HCT116 (cell line): ENCODE measurements around the gene DDA1. TPM values are rescaled to one million over a fixed set of nuclear protein-coding genes. Genes with fewer than 3 reads are reported as not detected.

Experiments
- ATAC-seq: fragments of 200-7000 bp; cut with Tn5 transposase; 2 replicates; pipeline ENCODE4 v1.9.1; 2020; ENCODE audit warnings: mild to moderate bottlenecking, moderate library complexity
- BruUV-seq: library from RNA; stranded (reverse); fragments of 400-500 nt; replicated peaks from 2 replicates; lab custom pipeline; 2021; lab: Mats Ljungman, UMichigan
- CTCF ChIA-PET: fragments of 300-600 bp; sonication (Branson Sonifier 250); formaldehyde crosslinking; loops from one replicate; lab custom pipeline; 2021; ENCODE audit warnings: antibody characterized with exemption; lab: Charles Lee
- POLR2A ChIA-PET: fragments of 300-600, 350-600 bp; sonication (Branson Sonifier 250); formaldehyde crosslinking; loops from one replicate; lab custom pipeline; 2021; ENCODE audit warnings: antibody characterized with exemption; lab: Charles Lee
- RAD21 ChIA-PET, 2 experiments: fragments of 300-600 bp; sonication (Branson Sonifier 250); formaldehyde crosslinking; loops; one replicate each; lab custom pipeline; 2023; ENCODE audit warnings: low total read pairs in 2 of 2; ENCODE audit not compliant: uncharacterized antibody in 2 of 2, unreplicated experiment in 2 of 2, low non-redundant PET in 1 of 2; lab: Charles Lee
- DNase-seq: peaks from one replicate; pipeline ENCODE4 v3.0.0-alpha.2; 2010; ENCODE audit warnings: low read depth, low spot score
- H2AFZ ChIP-seq: fragments of 200-600 bp; shearing (Covaris generic), sonication (generic); 2 replicates; pipeline ENCODE4 v1.6.1; 2017; ENCODE audit warnings: low read depth, mixed run types, mixed read lengths, antibody characterized with exemption, low read length; ENCODE audit not compliant: poor library complexity, severe bottlenecking
- H3K27ac ChIP-seq: 2 replicates; pipeline ENCODE4 v1.5.1; 2012; ENCODE audit warnings: low read depth, low read length
- H3K27me3 ChIP-seq: fragments of 200-600 bp; sonication (generic); 2 replicates; pipeline ENCODE4 v1.6.1; 2016; ENCODE audit warnings: mixed run types, low read length, mixed read lengths; ENCODE audit not compliant: insufficient read depth
- H3K36me3 ChIP-seq, 2 experiments: fragments of 200-500 bp in 1 of 2; fragments of 200-600 bp in 1 of 2; sonication (Bioruptor generic) in 1 of 2; sonication (generic) in 1 of 2; 2 replicates each; pipeline versions ENCODE4 v1.5.1 to v1.6.1; 2014 to 2016; ENCODE audit warnings: low read length in 2 of 2, inconsistent platforms in 1 of 2, mixed read lengths in 1 of 2, mixed run types in 1 of 2; ENCODE audit not compliant: insufficient read depth in 2 of 2, control insufficient read depth in 1 of 2
- H3K4me1 ChIP-seq, 2 experiments: fragments of 200-600 bp in 1 of 2; sonication (generic) in 1 of 2; 2 replicates each; pipeline versions ENCODE4 v1.5.1 to v1.6.1; 2012 to 2017; ENCODE audit warnings: low read length in 2 of 2, inconsistent platforms in 1 of 2, mild to moderate bottlenecking in 1 of 2, mixed read lengths in 1 of 2, mixed run types in 1 of 2, moderate library complexity in 1 of 2; ENCODE audit not compliant: insufficient read depth in 2 of 2, control insufficient read depth in 1 of 2
- H3K4me2 ChIP-seq: fragments of 200-600 bp; sonication (generic); 2 replicates; pipeline ENCODE4 v1.6.1; 2017; ENCODE audit warnings: mixed run types, low read length, mixed read lengths
- H3K4me3 ChIP-seq, 2 experiments: fragments of 200-600 bp in 1 of 2; sonication (generic) in 1 of 2; replicated peaks in 1 of 2; 2 replicates each; pipeline ENCODE4 v1.5.1; 2011 to 2016; ENCODE audit warnings: low read length in 2 of 2, control low read depth in 1 of 2, low read depth in 1 of 2, mild to moderate bottlenecking in 1 of 2, mixed read lengths in 1 of 2, mixed run types in 1 of 2
- H3K79me2 ChIP-seq: fragments of 200-600 bp; sonication (generic); 2 replicates; pipeline ENCODE4 v1.6.1; 2017; ENCODE audit warnings: mild to moderate bottlenecking, mixed run types, low read length, moderate library complexity, mixed read lengths; ENCODE audit not compliant: insufficient read depth
- H3K9ac ChIP-seq: fragments of 200-600 bp; sonication (generic); 2 replicates; pipeline ENCODE4 v1.6.1; 2016; ENCODE audit warnings: low read length, mixed read lengths
- H3K9me2 ChIP-seq: fragments of 200-600 bp; sonication (generic), shearing (Covaris generic); 2 replicates; pipeline ENCODE4 v1.6.1; 2017; ENCODE audit warnings: mixed run types, mild to moderate bottlenecking, moderate library complexity; ENCODE audit not compliant: insufficient read depth
- H3K9me3 ChIP-seq, 2 experiments: fragments of 200-500 bp in 1 of 2; fragments of 200-600 bp in 1 of 2; sonication (Bioruptor generic) in 1 of 2; sonication (generic) in 1 of 2; 2 replicates each; pipeline ENCODE4 v1.6.1; 2014 to 2017; ENCODE audit warnings: low read length in 2 of 2, mixed read lengths in 2 of 2, inconsistent platforms in 1 of 2, low read depth in 1 of 2, mild to moderate bottlenecking in 1 of 2, mixed run types in 1 of 2, moderate library complexity in 1 of 2; ENCODE audit not compliant: control insufficient read depth in 1 of 2, insufficient read depth in 1 of 2
- H4K20me1 ChIP-seq: fragments of 200-600 bp; sonication (generic), shearing (Covaris generic); 2 replicates; pipeline ENCODE4 v1.6.1; 2017; ENCODE audit warnings: mixed run types, mild to moderate bottlenecking, moderate library complexity; ENCODE audit not compliant: insufficient read depth
- CBX3 ChIP-seq: IDR thresholded peaks from 2 replicates; pipeline ENCODE4 v1.6.1; 2012; ENCODE audit warnings: low read depth
- ELF1 ChIP-seq: IDR thresholded peaks from 2 replicates; pipeline ENCODE4 v1.6.1; 2012; ENCODE audit warnings: low read depth, borderline replicate concordance
- EZH2 ChIP-seq: fragments of 200-600 bp; sonication (generic); IDR thresholded peaks from 2 replicates; pipeline ENCODE4 v1.6.1; 2017; ENCODE audit warnings: antibody characterized with exemption, mixed run types
- EZH2phosphoT487 ChIP-seq: fragments of 200-600 bp; IDR thresholded peaks from 2 replicates; pipeline ENCODE4 v1.6.1; 2018; ENCODE audit warnings: antibody characterized with exemption, borderline replicate concordance
- FOSL1 ChIP-seq: IDR thresholded peaks from 2 replicates; pipeline ENCODE4 v1.6.1; 2012; ENCODE audit warnings: low read depth
- POLR2A ChIP-seq: IDR thresholded peaks from 2 replicates; pipeline ENCODE4 v1.7.0; 2011; ENCODE audit warnings: borderline replicate concordance; ENCODE audit not compliant: insufficient read depth, insufficient read length; ENCODE audit errors: extremely low read depth
- POLR2AphosphoS5 ChIP-seq: IDR thresholded peaks from 2 replicates; pipeline ENCODE4 v1.6.1; 2011; ENCODE audit warnings: mild to moderate bottlenecking, low read depth, low read length, moderate library complexity
- RAD21 ChIP-seq: IDR thresholded peaks from 2 replicates; pipeline ENCODE4 v1.6.1; 2012; ENCODE audit warnings: low read depth, mild to moderate bottlenecking
- SP1 ChIP-seq: IDR thresholded peaks from 2 replicates; pipeline ENCODE4 v1.6.1; 2012; ENCODE audit warnings: low read depth
- SRF ChIP-seq: IDR thresholded peaks from 2 replicates; pipeline ENCODE4 v1.6.1; 2012; ENCODE audit warnings: low read depth
- TCF7L2 ChIP-seq: IDR thresholded peaks from 2 replicates; pipeline ENCODE4 v1.7.0; 2011; ENCODE audit warnings: borderline replicate concordance, inconsistent platforms; ENCODE audit not compliant: insufficient read depth, insufficient read length; ENCODE audit errors: extremely low read depth
- YY1 ChIP-seq: IDR thresholded peaks from 2 replicates; pipeline ENCODE4 v1.6.1; 2011; ENCODE audit warnings: low read length, low read depth, moderate library complexity, mild to moderate bottlenecking; ENCODE audit not compliant: insufficient replicate concordance; ENCODE audit errors: extremely low read depth
- ZFX ChIP-seq: fragments of 450-650 bp; IDR thresholded peaks from 2 replicates; pipeline ENCODE4 v1.6.1; 2017
- intact Hi-C: fragments of 100-400 bp; cut with micrococcal nuclease; formaldehyde crosslinking; loops from 2 replicates; pipeline ENCODE4 v1.10.0; 2022
- total RNA-seq: library from RNA; stranded (reverse); gene quantifications from one replicate; pipeline ENCODE4 v1.2.1, GENCODE V29; 2021; ENCODE audit not compliant: unreplicated experiment
- TF ChIP-seq, protein P1 (sequence below), 3 experiments: fragments of 200-600 bp in 1 of 3; sonication (generic) in 1 of 3; IDR thresholded peaks in 2 of 3; conservative IDR thresholded peaks in 1 of 3; 2 replicates each; pipeline ENCODE4 v1.5.1; 2012 to 2017; ENCODE audit warnings: low read depth in 2 of 3, low read length in 2 of 3, antibody characterized with exemption in 1 of 3, borderline replicate concordance in 1 of 3, control low read depth in 1 of 3, mild to moderate bottlenecking in 1 of 3, mixed read lengths in 1 of 3, mixed run types in 1 of 3, moderate library complexity in 1 of 3; ENCODE audit not compliant: insufficient read depth in 1 of 3
- TF ChIP-seq, protein P2 (sequence below): IDR thresholded peaks from 2 replicates; pipeline ENCODE4 v1.6.1; 2011; ENCODE audit warnings: mild to moderate bottlenecking, low read length, moderate library complexity; ENCODE audit not compliant: insufficient replicate concordance; ENCODE audit errors: extremely low read depth
- TF ChIP-seq, protein P3 (sequence below): IDR thresholded peaks from 2 replicates; pipeline ENCODE4 v1.6.1; 2012

DDA1 gene
- total RNA-seq, 1 experiment from 2014 or later: 68.6 TPM

DNA sequence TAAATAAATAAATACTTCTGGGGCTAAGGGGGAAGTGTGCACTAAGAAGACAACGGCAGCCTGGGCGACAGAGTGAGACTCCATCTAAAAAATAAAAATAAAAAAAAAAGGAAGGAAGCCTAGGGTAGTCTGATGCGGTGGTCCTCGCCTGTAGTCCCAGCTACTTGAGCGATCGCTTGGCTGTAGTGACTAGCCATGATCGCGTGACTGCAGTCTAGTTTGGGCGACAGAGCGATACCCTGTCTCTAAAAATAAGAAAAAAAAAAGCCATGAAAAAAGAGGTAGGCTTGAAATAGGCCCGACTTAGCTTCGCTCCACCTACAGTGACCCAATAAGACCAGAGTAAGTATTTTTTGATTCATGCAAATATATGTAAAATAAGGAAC, 42.8 kb upstream of the DDA1 start:
- no peak for DNase-seq
- BruUV-seq: no TSS peak
- no peak overlapping the region; a peak in 1 of 4 replicates for H3K4me3 ChIP-seq
- no peaks in the 10 kb centered on the region for H3K9me2 ChIP-seq
- H3K9me3 ChIP-seq: no peaks in the 10 kb centered on the region
- intact Hi-C loops: no loop called here
- H2AFZ ChIP-seq: peak overlapping the region; percentile 67
- ATAC-seq: no peak
- H3K79me2 ChIP-seq: peaks cover 17% of the 10 kb centered on the region
- no peaks in the 10 kb centered on the region for H3K27me3 ChIP-seq
- peaks cover 3 to 18% of the 10 kb centered on the region in 2 experiments; a peak in 3 of 4 replicates for H3K36me3 ChIP-seq
- ChIA-PET RAD21 (no interaction called here), POLR2A (interaction anchor here (0.8 to 1.3 kb wide), 8 partner anchors 13 to 52 kb away, joined by 3 to 8 read pairs (median 6); partner anchors contain the start of genes ANKLE1, DDA1, OCEL1 and USE1), CTCF (interaction anchor here (0.8 to 1.5 kb wide), 9 partner anchors 11 to 229 kb away, joined by 3 to 11 read pairs (median 4); partner anchors contain the start of gene DDA1)
- H3K27ac ChIP-seq: peak overlapping the region; percentile 15; the same call in 1 of the 2 replicates
- no peak overlapping the region for H3K4me2 ChIP-seq
- no peak overlapping the region for H3K9ac ChIP-seq
- peaks cover 3 to 9% of the 10 kb centered on the region in 2 experiments; a peak in 3 of 4 replicates for H3K4me1 ChIP-seq
- H4K20me1 ChIP-seq: no peaks in the 10 kb centered on the region
- no peak for TF ChIP-seq YY1
- TF ChIP-seq ELF1: no peak
- TF ChIP-seq SRF: no peak
- TF ChIP-seq, protein P1, sequence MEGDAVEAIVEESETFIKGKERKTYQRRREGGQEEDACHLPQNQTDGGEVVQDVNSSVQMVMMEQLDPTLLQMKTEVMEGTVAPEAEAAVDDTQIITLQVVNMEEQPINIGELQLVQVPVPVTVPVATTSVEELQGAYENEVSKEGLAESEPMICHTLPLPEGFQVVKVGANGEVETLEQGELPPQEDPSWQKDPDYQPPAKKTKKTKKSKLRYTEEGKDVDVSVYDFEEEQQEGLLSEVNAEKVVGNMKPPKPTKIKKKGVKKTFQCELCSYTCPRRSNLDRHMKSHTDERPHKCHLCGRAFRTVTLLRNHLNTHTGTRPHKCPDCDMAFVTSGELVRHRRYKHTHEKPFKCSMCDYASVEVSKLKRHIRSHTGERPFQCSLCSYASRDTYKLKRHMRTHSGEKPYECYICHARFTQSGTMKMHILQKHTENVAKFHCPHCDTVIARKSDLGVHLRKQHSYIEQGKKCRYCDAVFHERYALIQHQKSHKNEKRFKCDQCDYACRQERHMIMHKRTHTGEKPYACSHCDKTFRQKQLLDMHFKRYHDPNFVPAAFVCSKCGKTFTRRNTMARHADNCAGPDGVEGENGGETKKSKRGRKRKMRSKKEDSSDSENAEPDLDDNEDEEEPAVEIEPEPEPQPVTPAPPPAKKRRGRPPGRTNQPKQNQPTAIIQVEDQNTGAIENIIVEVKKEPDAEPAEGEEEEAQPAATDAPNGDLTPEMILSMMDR (IDR thresholded peaks at IDR 0.05 in 2 of 3, conservative IDR thresholded peaks at IDR 0.05 in 1 of 3; ENCODE audit: borderline replicate concordance in 1 of 3, insufficient read depth in 1 of 3, low read depth in 2 of 3, low read length in 2 of 3): no peak
- no peak for TF ChIP-seq POLR2A
- TF ChIP-seq EZH2: no peak
- TF ChIP-seq RAD21: no peak
- TF ChIP-seq TCF7L2: no peak
- no peak for TF ChIP-seq ZFX
- TF ChIP-seq, protein P2, sequence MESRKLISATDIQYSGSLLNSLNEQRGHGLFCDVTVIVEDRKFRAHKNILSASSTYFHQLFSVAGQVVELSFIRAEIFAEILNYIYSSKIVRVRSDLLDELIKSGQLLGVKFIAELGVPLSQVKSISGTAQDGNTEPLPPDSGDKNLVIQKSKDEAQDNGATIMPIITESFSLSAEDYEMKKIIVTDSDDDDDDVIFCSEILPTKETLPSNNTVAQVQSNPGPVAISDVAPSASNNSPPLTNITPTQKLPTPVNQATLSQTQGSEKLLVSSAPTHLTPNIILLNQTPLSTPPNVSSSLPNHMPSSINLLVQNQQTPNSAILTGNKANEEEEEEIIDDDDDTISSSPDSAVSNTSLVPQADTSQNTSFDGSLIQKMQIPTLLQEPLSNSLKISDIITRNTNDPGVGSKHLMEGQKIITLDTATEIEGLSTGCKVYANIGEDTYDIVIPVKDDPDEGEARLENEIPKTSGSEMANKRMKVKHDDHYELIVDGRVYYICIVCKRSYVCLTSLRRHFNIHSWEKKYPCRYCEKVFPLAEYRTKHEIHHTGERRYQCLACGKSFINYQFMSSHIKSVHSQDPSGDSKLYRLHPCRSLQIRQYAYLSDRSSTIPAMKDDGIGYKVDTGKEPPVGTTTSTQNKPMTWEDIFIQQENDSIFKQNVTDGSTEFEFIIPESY: no peak
- no peak for TF ChIP-seq CBX3
- no peak for TF ChIP-seq POLR2AphosphoS5
- TF ChIP-seq SP1: no peak
- TF ChIP-seq, protein P3, sequence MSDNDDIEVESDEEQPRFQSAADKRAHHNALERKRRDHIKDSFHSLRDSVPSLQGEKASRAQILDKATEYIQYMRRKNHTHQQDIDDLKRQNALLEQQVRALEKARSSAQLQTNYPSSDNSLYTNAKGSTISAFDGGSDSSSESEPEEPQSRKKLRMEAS: no peak
- TF ChIP-seq FOSL1: no peak
- no peak for TF ChIP-seq EZH2phosphoT487
